ENCODE data around the gene GRIP1.

DNA sequence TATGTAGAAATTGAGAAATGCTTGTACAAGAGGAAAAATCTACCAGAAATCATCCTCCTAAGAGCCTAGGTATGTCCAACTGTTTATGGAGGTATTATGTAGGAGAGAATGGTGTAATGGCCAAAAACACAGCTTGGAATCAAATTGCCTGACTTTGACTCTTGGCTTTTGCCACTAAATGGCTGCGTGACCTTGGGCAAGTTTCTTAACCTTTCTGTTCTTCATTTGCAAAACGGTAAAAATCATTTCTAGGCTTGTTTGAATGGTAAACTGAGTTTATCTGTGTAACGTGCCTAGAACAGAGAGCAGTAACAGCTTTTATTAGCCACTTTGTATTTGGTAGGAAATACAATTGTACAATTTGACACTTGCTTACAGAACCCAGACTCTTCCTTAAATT is 4.9 kb upstream of the GRIP1 start:
- TF ChIP-seq YY1 (IDR thresholded peaks at IDR 0.05; ENCODE audit: insufficient read depth, insufficient read length) = no peak
- no peak for TF ChIP-seq SUZ12 (IDR thresholded peaks at IDR 0.05; ENCODE audit: extremely low read depth, insufficient read depth, insufficient read length)

All from NT2/D1 (cell line).